Esophagus muscularis mucosa (tissue), 4 donors: Measurements from ENCODE around the gene TIAL1.

Source experiments
- CTCF ChIP-seq, 3 experiments: fragments of 200-600 bp in 2 of 3; fragments of 450-650 bp in 1 of 3; sonication (generic) in 2 of 3; IDR thresholded peaks; one replicate each; pipeline ENCODE4 v1.5.1; 2017 to 2019; ENCODE audit warnings: antibody characterized with exemption in 3 of 3, mild to moderate bottlenecking in 2 of 3, moderate library complexity in 1 of 3
- EP300 ChIP-seq: sonication (generic); formaldehyde crosslinking; IDR thresholded peaks from one replicate; pipeline ENCODE4 v1.6.1; 2017; ENCODE audit warnings: antibody characterized with exemption
- POLR2A ChIP-seq: fragments of 450-650 bp; IDR thresholded peaks from one replicate; pipeline ENCODE4 v1.6.1; 2017; ENCODE audit warnings: antibody characterized with exemption, moderate library complexity, mild to moderate bottlenecking, low read depth
- POLR2AphosphoS5 ChIP-seq, 2 donors: sonication (generic); formaldehyde crosslinking; IDR thresholded peaks; one replicate each; pipeline ENCODE4 v1.6.1; 2017; ENCODE audit warnings: antibody characterized with exemption in 2 of 2

- no peak for TF ChIP-seq CTCF (IDR thresholded peaks at IDR 0.05)
- TF ChIP-seq POLR2A = no peak
- TF ChIP-seq EP300 = no peak
- TF ChIP-seq POLR2AphosphoS5 (IDR thresholded peaks at IDR 0.05) = no peak
Measured at GRCh38 chr10:119555178-119555784, 41.5 kb downstream of the TIAL1 start.
